Activated naive CD8-positive, alpha-beta T cell (primary cell): ENCODE measurements around the gene FAAP20.

Experiments used
- H3K27ac Mint-ChIP-seq: one replicate; pipeline ENCODE4 v1.8.0; 2021; ENCODE audit warnings: mixed read lengths
- H3K27me3 Mint-ChIP-seq: one replicate; pipeline ENCODE4 v1.8.0; 2021; ENCODE audit warnings: mixed read lengths
- H3K36me3 Mint-ChIP-seq: one replicate; pipeline ENCODE4 v1.8.0; 2021; ENCODE audit warnings: mixed read lengths
- H3K4me1 Mint-ChIP-seq: one replicate; pipeline ENCODE4 v1.8.0; 2021; ENCODE audit warnings: low read depth, mixed read lengths
- H3K4me3 Mint-ChIP-seq: one replicate; pipeline ENCODE4 v1.8.0; 2021; ENCODE audit warnings: mild to moderate bottlenecking, mixed read lengths
- H3K9me3 Mint-ChIP-seq: one replicate; pipeline ENCODE4 v1.8.0; 2021; ENCODE audit warnings: low read depth, mixed read lengths

The FAAP20 gene

DNA sequence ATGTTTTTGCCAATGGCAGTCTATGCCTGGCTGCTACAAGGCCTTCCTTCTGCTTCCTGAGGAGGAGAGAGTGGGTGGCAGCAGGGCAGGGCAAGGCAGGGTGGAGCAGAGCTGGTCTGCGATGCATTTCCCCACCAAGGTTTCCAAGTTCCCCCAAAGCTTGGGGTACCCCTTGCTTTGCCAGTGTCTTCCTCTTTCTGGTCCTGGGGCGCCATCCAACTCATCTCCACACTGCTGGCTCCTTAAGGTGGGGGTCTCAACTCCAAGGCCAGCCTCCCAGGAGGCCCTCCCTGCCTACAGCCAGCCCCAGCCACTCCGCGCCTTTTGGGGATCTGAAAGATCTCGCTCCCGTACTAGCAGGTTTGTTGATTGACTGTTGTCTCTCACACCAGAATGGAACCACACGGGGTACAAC lies 29.6 kb upstream of the FAAP20 start:
- Mint-ChIP-seq H3K27me3 (no peaks in the 10 kb centered on the region), H3K4me1 (peaks cover 5% of the 10 kb centered on the region), H3K27ac (no peak overlapping the region), H3K36me3 (no peaks in the 10 kb centered on the region), H3K9me3 (no peaks in the 10 kb centered on the region), H3K4me3 (no peak overlapping the region)

DNA sequence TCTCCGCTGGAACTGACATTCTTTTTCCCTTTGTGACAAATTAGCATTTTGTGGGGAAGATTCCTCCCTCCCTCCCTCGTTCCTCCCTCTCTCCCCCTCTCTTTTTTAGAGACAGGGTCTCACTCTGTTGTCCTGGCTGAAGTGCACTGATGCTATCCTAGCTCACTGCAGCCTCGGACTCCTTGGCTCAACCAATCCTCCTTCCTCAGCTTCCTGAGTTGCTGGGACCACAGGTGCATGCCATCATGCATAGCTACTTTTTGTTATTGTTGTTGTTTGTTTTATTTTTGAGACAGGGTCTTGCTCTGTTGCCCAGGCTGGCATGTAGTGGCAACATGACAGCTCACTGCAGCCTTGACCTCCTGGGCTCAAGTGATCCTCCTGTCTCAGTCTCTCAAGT lies 26.7 kb upstream of the FAAP20 start:
- Mint-ChIP-seq H3K9me3 (peaks cover 4% of the 10 kb centered on the region), H3K27me3 (no peaks in the 10 kb centered on the region), H3K36me3 (no peaks in the 10 kb centered on the region), H3K4me3 (no peak overlapping the region), H3K4me1 (peaks cover 3% of the 10 kb centered on the region), H3K27ac (no peak overlapping the region)

DNA sequence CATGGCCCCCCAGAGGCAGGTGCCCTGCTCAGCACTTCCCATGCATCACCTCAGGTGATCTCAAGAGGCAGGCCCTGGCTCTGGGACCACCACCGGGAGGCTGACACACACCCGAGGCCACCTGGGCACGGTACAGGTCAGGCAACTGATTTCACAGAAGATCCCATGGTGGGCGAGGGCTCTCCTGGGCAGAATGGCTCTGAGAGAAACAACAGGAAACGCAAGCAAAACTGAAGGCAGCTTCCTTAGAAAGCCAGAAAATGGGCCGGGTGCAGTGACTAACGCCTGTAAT lies 22.1 kb upstream of the FAAP20 start:
- Mint-ChIP-seq H3K27me3 (no peaks in the 10 kb centered on the region), H3K27ac (no peak overlapping the region), H3K9me3 (peaks cover 4% of the 10 kb centered on the region), H3K36me3 (no peaks in the 10 kb centered on the region), H3K4me3 (no peak overlapping the region), H3K4me1 (peaks cover 3% of the 10 kb centered on the region)

DNA sequence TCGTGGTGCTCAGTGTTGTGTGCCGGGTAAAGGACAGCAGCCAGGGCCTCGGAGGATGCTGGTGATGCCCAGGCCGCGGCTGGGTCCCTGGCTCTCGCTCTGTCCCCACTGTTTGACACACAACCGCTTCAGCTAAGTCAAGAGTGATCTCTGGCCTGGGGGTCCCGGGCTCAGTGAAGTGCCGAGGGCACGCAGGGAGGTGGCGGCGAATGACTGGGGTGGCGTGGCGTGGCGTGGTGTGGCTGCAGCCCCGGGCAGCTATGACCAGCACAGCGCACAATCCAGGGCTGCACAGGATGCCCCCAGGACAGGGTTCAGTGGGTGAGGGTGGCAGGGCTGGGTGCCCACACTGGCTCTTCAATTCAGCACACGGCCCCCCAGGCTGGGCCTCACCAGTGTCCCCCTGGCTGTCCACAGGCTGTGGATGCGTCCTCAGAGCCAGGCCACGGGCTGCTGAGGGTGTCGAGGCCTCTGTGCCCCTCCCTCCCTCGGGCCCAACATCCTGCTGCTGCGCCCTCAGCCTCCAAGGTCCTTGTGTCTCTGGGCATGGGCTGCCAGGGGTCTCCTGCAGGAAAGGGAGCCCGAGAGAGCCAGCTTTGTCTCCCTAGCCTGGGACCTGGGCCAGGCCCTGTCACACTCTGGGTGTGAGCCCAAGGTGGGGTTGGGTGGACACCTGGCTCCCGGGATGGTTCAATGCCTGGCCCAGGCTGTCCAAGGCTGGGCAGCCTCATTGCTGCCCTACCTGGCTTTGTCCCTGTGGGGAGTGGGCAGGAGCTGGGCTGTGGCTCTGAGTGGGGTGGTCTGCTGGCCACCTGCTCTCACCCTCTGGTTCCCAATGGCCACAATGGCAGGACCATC lies 21.6 kb upstream of the FAAP20 start:
- H3K9me3 Mint-ChIP-seq = peaks cover 4% of the 10 kb centered on the region
- peaks cover 3% of the 10 kb centered on the region for H3K4me1 Mint-ChIP-seq
- H3K36me3 Mint-ChIP-seq = no peaks in the 10 kb centered on the region

DNA sequence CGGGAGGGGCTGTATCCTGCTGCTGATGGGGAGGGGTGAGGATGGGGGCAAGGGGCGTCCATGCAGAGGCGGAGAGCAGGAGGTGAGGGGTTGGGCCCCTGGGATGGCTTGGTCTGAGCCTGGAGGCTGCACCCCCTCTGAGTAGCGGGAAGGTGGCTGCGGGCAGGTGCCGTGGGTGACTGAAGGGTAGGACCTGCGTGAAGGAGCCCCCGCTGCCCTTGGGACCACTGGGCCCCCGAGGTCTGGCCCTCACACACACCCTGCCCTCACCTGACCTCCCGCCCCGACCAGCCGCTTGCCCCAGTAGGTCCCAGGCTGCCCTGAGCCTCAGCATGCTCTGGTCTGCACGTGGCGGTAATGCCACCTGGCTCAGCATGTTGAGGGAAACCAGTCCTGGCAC lies 20.8 kb upstream of the FAAP20 start:
- Mint-ChIP-seq H3K4me3 (no peak overlapping the region), H3K4me1 (peaks cover 3% of the 10 kb centered on the region), H3K9me3 (peaks cover 4% of the 10 kb centered on the region), H3K27ac (no peak overlapping the region), H3K27me3 (no peaks in the 10 kb centered on the region), H3K36me3 (no peaks in the 10 kb centered on the region)

More for the DNA sequence above, 21.6 kb upstream of the FAAP20 start:
- Mint-ChIP-seq H3K27ac (no peak overlapping the region), H3K4me3 (no peak overlapping the region), H3K27me3 (no peaks in the 10 kb centered on the region)

DNA sequence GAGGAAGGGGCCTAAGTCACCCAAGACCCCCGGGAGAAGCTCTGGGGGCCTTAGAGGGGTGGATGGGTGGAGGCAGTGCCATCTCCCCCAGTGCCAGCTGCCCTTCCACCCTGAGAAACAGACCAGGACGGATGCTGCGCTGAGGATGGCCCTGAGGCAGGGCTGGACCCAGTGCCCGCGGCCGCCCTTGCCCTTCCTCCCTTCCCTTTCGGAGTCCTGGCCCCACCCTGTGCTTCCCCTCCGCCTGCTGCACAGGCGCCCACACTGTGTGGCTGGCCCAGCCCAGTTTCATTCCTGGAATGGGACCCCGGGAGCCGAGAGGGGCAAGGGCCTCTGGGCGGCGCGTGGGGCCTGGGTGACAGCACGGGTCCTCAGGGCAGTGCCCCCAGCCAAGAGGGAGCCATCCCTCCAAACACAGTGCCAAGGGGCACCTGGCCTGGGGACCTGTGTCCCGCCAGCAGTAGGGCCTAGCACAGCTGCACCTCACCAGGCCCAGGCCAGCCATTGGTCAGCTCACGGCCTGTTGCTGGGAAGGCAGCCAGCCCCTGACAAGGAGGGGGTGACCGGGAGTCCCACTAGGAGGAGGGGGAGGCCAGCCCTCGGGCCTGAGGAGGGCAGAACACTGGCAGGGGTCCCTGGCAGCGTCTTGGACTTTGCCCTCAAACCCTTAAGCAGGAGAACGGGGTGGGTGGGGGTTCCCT lies 20.1 kb upstream of the FAAP20 start:
- Mint-ChIP-seq H3K27ac (no peak overlapping the region), H3K4me3 (no peak overlapping the region)

DNA sequence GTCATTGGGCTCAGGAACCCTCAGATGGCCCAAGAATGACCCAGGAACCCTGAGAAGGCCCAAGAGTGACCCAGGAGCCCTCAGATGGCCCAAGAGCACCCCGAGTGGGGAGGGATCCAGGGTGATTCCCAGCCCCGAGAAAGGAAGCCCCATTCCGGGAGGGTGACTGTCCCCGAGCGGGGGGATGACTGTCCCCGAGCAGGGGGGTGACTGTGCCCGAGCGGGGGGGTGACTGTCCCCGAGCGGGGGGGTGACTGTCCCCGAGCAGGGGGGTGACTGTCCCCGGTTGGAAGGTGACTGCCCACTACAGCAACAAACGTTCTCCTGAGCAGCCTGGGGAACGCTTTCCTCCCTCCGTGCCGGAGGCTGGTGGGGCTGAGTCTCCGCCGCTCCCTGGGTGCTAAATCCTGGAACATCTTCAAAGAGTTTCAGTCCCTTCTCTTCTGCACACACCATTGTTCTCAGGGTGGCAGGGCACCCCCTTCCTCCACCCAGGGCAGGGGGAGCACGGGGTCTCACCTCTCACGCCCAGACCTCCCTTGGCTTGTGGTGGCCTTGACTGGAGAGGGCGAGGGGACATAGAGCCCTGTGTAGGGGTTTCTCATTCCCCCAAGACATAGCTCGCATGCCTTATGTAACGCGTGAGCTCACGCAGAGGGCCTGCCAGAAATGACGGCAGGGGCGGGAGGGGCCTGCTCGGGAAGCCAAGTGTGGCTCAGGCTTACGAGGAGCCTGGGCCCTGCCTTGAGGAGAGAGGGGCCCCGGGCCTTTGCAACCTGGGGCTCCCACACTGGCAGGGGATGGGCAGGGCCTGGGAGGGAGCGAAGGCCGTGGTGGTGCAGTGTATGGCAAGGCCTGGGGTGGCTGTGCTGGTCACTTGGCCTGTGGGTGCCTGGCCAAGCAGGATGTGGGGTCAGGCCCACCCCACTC lies 19.3 kb upstream of the FAAP20 start:
- Mint-ChIP-seq H3K4me3 (no peak overlapping the region), H3K27me3 (no peaks in the 10 kb centered on the region), H3K36me3 (no peaks in the 10 kb centered on the region), H3K27ac (no peak overlapping the region), H3K9me3 (peaks cover 2% of the 10 kb centered on the region), H3K4me1 (peaks cover 3% of the 10 kb centered on the region)

More for the DNA sequence above, 20.1 kb upstream of the FAAP20 start:
- Mint-ChIP-seq H3K36me3 (no peaks in the 10 kb centered on the region), H3K9me3 (peaks cover 4% of the 10 kb centered on the region), H3K27me3 (no peaks in the 10 kb centered on the region), H3K4me1 (peaks cover 3% of the 10 kb centered on the region)

DNA sequence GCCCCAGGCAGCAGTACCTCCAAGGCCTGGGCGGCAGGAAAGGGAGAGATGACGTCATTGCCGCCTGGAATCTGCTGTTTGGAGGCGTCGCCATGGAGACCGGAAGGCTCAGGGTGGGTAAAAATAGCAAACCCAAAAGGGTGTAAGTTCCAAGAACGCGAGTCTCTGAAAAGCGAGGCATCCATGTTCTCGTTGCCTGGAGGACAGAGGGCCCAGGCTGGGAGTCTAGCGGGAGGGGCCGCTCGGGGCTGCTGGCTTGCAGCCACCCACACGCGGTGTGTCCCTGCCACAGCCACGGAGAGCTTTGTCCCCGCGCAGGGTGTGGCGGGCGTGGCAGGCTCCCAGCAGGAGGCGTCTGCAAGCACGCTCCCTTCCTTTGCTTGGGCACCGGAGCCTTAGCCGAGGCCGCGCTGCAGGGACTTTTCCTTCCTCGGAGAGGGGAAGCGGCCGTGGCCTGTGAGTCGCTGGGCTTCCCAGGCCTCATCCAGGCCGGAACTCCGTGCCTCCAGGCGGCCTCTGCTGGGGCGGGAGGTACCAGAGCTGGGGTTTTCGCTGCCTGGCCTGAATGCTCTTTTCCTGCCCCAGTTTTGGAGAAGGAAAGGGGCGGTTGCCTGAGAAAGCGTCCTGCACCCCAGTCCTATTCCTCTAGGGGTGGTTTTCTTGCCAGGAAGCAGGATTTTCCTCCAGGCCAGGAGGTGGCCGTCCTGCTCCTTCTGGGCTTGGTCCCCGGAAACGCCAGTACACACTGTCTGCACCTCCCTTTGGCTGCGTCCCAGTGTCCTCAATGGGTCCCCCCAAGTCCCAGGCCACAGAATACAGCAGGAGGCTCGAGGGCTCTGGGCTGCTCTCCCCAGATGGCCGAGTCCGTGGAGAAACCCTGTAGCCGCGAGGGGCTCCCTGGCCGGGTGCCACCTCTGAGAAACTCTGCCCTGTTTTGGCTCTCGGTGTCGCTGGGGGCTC lies 18.2 kb upstream of the FAAP20 start:
- H3K4me3 Mint-ChIP-seq = no peak overlapping the region
- no peak overlapping the region for H3K27ac Mint-ChIP-seq
- H3K36me3 Mint-ChIP-seq = no peaks in the 10 kb centered on the region
- peaks cover 3% of the 10 kb centered on the region for H3K4me1 Mint-ChIP-seq
- no peaks in the 10 kb centered on the region for H3K9me3 Mint-ChIP-seq
- no peaks in the 10 kb centered on the region for H3K27me3 Mint-ChIP-seq

DNA sequence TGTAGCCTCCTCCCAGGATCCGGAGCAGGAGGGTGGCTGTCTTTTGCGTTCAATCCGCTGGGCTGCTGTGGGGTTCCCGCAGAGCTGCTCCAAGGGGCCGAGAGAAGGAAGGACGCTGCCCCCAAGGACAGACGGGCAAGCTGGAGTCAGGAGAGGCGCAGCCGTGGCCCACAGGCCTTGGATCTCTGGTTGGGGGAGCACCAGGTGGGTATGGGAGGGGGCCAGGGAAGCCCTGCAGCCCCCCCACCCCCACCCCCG lies 17.6 kb upstream of the FAAP20 start:
- Mint-ChIP-seq H3K4me3 (no peak overlapping the region), H3K4me1 (peaks cover 3% of the 10 kb centered on the region), H3K9me3 (no peaks in the 10 kb centered on the region), H3K27ac (no peak overlapping the region), H3K36me3 (no peaks in the 10 kb centered on the region), H3K27me3 (no peaks in the 10 kb centered on the region)

DNA sequence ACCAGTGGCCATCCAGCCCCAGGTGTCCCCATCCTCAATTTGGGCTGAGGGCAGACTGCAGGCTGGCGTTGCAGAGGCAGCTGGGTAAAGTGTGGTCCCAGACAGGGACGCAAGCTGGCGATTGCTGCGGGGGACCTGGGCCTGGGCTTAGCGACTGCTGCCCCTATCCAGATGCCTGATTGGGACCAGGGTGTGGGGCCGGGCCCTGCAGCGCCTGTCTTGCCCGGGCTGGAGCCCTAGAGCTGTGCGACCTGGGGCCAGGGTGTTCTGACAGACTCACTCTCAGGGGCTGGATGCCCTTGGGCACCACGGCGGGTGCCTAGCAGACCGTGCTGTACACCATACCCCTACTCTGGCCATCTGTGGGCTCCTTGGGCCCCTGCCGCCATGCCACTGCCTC lies 16.2 kb upstream of the FAAP20 start:
- Mint-ChIP-seq H3K36me3 (no peaks in the 10 kb centered on the region), H3K27me3 (no peaks in the 10 kb centered on the region), H3K4me3 (no peak overlapping the region), H3K27ac (no peak overlapping the region), H3K9me3 (no peaks in the 10 kb centered on the region), H3K4me1 (peaks cover 3% of the 10 kb centered on the region)

DNA sequence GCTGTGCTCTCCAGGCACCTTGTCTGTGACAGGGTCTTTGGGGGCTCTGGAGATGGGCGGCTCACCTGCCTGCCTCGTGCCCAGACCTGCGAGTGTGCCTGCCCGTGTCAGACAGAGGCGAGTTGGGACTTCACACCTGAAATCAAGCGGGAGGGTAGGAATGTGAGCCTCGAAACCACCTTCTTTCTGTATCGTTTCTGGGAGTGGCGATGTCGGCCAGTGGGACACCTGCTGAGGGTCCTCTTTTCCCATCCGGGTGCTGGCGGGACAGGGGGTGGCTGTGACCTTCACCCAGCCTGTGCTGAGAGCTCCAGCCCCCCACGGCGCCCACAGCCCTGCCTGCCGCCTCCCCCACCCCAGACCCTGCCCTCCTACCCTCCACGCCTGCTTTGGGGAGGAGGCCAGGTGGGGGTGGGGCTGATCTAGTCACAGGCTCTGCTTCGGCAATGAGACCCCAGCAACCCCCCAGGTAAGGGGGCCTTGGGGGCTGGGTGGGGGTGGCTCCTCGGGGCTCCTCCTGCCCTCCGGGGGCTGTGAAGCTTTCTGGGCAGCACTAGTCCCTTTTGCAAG lies 15.6 kb upstream of the FAAP20 start:
- Mint-ChIP-seq H3K27ac (no peak overlapping the region), H3K36me3 (no peaks in the 10 kb centered on the region), H3K4me3 (no peak overlapping the region), H3K4me1 (peaks cover 3% of the 10 kb centered on the region), H3K27me3 (no peaks in the 10 kb centered on the region), H3K9me3 (no peaks in the 10 kb centered on the region)

DNA sequence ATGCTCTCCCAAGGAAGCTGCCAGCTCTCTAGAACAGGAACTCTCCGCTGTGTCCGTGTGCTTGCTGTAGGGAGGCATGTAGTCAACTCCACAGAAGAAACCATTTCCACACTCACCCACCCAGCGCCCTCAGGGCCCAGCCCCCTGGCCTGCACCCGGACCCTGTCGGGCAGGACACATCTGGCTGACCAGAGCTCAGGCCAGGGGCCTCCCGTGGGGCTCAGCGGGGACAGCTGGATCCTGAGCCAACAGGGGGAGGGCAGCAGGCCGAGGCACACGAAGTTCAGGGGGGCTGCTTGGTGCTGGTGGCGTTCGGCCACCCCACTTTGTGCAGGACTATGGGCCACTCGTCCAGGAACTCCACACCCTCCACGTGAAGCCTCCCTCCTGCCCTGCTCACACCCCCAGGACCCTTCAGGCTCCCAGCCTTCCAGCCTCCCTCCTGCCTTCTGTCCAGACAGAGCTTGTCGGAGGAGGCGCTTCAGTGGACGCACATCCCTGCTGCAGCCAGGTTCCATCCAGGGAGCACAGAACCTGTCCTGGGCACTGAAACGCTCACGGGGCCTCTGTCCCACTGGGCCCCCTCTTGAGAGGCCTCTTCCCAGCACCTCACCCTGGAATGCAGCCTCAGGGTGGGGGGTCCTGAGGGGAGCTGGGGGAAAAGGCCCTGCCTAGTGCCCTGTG lies 15.0 kb upstream of the FAAP20 start:
- H3K36me3 Mint-ChIP-seq = no peaks in the 10 kb centered on the region
- H3K4me1 Mint-ChIP-seq = peaks cover 3% of the 10 kb centered on the region
- no peaks in the 10 kb centered on the region for H3K27me3 Mint-ChIP-seq
- no peaks in the 10 kb centered on the region for H3K9me3 Mint-ChIP-seq
- no peak overlapping the region for H3K4me3 Mint-ChIP-seq
- no peak overlapping the region for H3K27ac Mint-ChIP-seq

DNA sequence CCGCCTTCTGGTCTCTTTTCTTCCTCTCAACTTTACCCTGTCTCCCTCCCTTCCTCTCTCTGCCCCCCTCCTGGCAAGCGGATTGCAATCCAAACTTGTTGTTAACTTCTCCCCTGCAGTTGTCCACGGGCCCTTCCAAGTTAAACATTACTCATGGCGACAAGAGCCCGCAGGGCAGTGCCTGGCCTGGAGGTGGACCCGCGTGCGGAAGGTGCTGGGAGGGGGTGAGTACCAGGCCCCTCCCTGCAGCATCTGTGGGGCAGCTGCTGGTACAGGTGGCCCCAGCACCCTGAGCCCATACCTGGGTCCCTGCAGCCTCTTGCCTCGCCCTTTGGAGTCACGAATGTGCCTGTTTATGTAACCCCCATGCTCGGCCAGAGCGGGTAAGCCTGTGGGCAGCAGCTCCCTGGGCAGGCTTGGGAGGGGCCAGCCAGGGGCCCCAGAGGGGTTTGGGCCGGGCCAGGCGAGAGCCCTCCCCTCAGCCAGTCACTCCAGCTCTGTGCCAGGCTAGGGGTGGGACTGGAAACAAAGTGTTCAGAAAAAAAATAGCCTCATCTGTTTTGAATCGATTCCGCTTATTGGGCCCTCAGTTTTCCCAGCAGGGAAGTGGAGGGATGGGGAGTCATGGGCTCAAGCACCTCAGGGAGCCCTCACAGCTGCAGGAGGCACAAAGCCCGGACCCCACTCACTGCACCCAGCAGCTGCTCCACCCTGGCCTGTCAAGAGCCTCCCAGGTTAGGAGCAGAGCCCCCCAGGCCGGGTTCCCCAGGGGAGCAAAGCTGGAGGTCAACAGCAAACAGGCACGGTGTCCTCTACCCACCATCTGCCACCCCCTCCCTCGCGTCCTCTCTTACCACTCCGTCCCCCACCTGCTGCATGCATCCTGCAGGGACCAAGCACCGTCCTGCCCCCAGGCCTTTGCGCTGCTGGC lies 14.0 kb upstream of the FAAP20 start:
- Mint-ChIP-seq H3K4me1 (peaks cover 3% of the 10 kb centered on the region), H3K27me3 (no peaks in the 10 kb centered on the region), H3K36me3 (no peaks in the 10 kb centered on the region), H3K9me3 (no peaks in the 10 kb centered on the region), H3K27ac (no peak overlapping the region), H3K4me3 (no peak overlapping the region)
